ENCODE measurements around the gene CHPT1. TPM values are rescaled to one million over a fixed set of nuclear protein-coding genes. Genes with fewer than 3 reads are reported as not detected.

The CHPT1 gene
- total RNA-seq, 4 donors from 2014 or later, result 87.7 to 119 (median 98.6) TPM

DNA sequence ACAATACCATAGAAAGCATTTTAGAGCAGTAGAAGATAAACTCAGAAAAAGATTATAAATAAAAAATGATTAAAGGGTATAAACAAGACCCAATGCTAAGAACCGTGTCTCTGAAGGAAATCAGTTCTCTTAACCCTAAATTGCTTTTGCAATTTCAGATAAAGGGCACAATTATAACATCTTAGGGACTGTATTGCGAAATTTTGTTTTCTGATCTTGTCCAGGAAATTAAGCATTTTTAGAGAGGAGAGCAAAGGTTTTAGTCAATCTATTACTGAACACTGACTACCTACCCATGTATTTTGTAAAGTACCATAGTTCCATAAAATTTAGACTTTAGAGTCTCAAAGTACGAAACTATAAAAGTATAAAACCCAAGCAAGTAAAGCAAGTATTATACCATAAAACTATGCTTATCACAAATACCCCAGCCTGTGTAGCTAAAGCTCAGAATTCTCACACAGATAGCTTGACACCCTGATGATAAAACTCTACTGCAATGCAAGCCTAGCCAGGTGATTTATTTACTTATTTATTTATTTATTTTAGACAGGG, 6.8 kb upstream of the CHPT1 start:
- TF ChIP-seq, protein P1, sequence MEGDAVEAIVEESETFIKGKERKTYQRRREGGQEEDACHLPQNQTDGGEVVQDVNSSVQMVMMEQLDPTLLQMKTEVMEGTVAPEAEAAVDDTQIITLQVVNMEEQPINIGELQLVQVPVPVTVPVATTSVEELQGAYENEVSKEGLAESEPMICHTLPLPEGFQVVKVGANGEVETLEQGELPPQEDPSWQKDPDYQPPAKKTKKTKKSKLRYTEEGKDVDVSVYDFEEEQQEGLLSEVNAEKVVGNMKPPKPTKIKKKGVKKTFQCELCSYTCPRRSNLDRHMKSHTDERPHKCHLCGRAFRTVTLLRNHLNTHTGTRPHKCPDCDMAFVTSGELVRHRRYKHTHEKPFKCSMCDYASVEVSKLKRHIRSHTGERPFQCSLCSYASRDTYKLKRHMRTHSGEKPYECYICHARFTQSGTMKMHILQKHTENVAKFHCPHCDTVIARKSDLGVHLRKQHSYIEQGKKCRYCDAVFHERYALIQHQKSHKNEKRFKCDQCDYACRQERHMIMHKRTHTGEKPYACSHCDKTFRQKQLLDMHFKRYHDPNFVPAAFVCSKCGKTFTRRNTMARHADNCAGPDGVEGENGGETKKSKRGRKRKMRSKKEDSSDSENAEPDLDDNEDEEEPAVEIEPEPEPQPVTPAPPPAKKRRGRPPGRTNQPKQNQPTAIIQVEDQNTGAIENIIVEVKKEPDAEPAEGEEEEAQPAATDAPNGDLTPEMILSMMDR (IDR thresholded peaks at IDR 0.05; ENCODE audit: low read depth), result no peak

DNA sequence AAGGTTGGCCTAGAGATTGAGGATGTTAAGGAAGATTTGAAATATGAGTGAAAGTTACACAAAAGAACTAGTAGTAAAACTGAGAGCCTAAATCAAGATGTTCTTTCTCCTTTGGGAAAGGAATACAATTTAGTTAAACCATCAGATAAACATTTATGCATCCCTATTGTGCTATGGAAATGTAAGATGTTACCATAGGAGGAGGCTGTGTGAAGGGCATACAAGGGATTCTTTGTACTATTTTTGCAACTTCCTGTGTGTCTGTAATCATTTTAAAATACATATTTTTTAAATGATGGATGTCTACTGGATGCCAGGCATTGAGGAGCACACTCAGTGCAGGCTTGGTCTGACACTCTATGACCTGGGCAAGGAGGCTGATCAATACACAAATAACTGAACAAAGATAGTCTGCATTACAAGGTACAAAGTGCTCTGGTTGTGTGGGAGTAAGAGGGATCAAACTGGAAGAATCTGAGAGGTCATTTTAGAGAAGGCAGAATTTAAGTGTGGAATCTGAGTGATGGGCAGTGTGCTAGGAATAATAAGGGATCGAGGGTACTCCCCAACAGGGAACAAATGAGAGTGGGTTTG, 5.8 kb upstream of the CHPT1 start:
- TF ChIP-seq, protein P1 (IDR thresholded peaks at IDR 0.05; ENCODE audit: low read depth), result no peak

DNA sequence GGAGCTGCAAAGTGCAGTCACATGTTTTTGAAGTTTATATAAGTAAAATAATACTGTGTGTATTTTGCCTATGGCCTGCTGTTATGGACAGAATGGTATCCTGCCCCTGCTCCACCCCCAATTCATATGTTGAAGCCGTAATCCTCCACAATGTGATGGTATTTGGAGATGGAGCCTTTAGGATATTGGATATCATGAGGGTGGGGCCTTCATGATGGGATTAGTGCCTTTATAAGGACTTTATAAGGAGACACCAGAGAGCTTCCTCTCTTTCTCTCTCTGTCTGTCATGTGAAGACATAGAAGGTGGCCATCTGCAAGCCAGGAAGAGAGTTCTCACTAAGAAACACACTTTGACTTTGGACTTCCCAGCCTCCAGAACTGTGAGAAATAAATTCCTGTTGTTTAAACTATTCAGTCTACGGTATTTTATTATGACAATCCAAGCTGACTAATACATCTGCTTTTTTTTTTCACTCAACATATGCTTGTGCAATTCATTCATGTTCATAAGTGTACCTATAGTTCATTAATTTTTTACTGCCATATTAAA, 3.1 kb upstream of the CHPT1 start:
- TF ChIP-seq, protein P1 (IDR thresholded peaks at IDR 0.05; ENCODE audit: low read depth), result no peak

DNA sequence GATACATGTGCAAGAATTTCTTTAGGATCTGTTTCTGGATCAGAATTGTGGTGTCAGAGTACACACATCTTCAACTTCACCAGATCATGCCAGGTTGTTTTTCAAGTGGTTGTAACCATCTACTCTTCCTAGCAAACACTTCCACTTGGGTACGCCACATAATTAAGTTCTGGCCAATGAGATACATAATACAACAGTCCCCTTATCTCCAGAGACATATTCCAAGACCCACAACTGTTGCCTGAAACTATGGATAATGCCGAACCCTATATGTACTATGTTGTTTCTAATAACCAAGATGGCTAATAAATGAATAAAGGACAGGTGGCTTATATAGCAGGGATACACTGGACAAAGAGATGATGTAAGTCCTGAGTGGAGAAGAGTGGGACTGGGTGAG, 2.5 kb upstream of the CHPT1 start:
- TF ChIP-seq, protein P1 (IDR thresholded peaks at IDR 0.05; ENCODE audit: low read depth), result no peak

DNA sequence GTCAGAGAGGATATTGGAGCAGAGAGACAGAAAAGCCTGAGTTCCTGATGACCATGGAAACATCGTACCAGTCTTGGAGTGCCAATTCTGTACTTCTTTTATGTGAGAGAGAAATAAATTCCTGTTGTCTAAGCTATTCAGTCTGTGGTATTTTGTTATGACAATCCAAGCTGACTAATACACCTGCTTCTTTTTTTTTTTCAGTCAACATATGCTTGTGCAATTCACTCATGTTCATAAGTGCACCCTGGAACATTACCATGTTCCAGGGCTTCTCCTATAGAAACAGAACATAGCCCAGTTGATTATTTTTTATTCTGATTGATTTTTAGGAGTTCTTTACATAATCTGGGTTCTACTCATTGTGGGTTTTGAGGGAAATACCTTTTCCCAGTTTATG, 1.7 kb upstream of the CHPT1 start:
- TF ChIP-seq, protein P1 (IDR thresholded peaks at IDR 0.05; ENCODE audit: low read depth), result no peak

DNA sequence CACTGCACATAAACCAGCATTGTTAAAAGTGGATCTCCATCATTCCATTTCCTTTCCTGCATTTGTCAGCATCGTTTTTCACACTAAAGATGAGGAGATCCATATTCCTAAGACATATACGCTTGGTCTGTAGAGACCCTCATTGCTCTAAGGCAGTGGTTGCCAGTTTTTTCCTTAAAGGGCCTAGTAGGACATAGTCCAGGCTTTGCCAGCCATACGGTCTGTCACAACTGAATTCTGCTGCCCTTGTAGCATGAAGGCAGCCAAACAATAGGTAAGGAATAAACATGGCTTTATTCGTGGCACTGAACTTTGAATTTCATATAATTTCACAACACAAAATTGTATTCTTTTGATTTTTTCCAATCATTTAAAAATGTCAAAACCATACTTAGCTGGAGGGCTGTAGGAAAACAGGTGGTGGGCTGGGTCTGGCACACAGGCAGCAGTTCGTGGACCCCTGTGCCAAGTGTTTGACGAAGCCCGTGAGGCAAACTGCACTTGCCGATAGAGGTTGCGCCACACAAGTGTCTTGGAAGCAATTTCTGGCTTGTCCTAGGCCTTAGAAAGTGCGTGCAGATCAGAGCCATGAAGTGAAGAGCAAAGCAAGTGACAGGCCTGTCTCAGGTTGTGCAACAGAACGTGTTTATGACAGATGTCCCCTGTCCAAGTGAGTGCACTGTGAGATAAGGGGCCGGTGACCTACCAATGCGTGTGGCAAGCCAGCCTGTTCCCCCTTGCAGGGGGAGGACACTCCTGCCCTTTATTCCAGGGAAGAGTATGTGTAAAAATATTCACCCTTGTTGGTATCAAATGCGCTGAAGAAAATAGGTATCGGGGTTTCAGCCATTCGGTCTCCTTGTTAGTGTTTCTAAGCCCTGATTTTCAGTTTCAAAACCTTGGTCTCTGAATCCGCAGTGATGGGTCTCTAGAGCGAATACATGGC, 916 bp upstream of the CHPT1 start:
- TF ChIP-seq, protein P1 (IDR thresholded peaks at IDR 0.05; ENCODE audit: low read depth), result no peak

All from subcutaneous adipose tissue (tissue), 4 donors.